ENCODE measurements around the gene TTYH1. TPM values are rescaled to one million over a fixed set of nuclear protein-coding genes. Genes with fewer than 3 reads are reported as not detected.

TTYH1 gene
- total and polyA plus RNA-seq, 9 of the 15 experiments (the other 6 are each of a cell fraction or from before 2014, with no cell fraction given) = 0.08 TPM; not detected in 8

DNA sequence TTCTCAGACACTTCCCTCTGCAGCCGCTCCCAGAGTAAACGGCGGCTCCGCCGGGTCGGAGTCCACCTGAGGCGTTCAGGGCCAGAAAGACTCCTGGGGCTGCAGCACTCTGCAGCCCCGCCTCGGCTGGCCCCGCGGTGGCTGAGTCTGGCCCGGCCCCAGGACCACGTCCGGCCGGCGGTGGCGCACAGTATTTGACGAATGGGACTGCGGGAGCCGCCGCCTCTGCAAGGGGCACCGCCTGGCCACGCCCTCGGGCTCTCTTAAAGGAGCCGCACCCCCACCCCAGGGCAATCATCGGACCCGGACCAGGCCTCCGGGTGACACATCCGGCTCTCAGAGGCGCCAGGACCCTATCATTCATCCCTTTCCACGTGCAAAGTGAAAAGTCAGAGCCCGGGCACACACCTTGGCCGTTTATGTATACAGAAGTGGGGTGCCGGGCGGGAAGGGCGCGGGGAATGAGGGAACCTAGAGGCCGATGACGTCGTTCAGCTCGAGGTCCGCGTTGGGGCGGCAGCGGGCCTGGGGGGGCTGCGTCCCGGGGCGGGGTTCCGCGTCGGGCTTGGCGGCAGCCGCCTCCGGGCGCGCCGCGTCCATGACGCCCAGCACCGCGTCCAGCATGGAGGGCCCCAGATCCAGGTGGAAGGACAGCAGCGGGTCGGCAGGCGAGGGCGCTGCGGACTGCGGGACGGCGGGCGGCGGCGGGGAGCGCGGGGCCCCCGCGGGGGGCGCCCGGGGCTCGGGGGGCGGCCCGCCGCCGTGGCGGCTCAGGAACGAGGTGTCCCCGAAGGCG, 49.6 kb downstream of the TTYH1 start:
- peak overlapping the region; percentile 97 for H2AFZ ChIP-seq (ENCODE audit: low read depth, low read length)
- in situ Hi-C loops (cut with MboI) (no loop called here), intact Hi-C loops (cut with micrococcal nuclease) (no loop called here)
- H3K27ac ChIP-seq (ENCODE audit: extremely low read depth, low read depth, low read length) = peak overlapping the region; percentile 95
- no TSS peak for BruUV-seq (replicated peaks)
- peaks cover 26% of the 10 kb centered on the region; the same call in 2 of the 3 replicates for H3K36me3 ChIP-seq (ENCODE audit: control insufficient read depth, insufficient read depth, low read length)
- H3K27me3 ChIP-seq (ENCODE audit: control insufficient read depth in 2 of 2, insufficient read depth in 2 of 2, low read length in 2 of 2) = peaks cover 0 to 6% of the 10 kb centered on the region in 2 experiments; a peak in 3 of 5 replicates
- H3K79me2 ChIP-seq (ENCODE audit: control insufficient read depth, insufficient read depth, low read length) = no peaks in the 10 kb centered on the region
- ChIA-PET CTCF (ENCODE audit: low intra/inter-chr PET ratio) (interaction anchor here (0.7 kb wide), 1 partner anchor 34 kb away, joined by 3 read pairs; no protein-coding TSS in a partner anchor), POLR2A (no interaction called here)
- H3K4me3 ChIP-seq = peak overlapping the region; percentile 85
- peak overlapping the region; percentile 84 to 90 for H3K9ac ChIP-seq (ENCODE audit: insufficient read depth in 1 of 2, low read depth in 2 of 2, low read length in 2 of 2)
- DNase-seq (ENCODE audit: extremely low read depth in 1 of 4, low spot score in 3 of 4) (peak; percentile 85 to 94 (median 88)), FAIRE-seq (no peak), ATAC-seq (peak; percentile 87)
- H3K9me3 ChIP-seq (replicated peaks; ENCODE audit: control insufficient read depth, insufficient read depth, low read depth, low read length) = no peaks in the 10 kb centered on the region
- H3K9me1 ChIP-seq (ENCODE audit: control insufficient read depth, insufficient read depth, low read length) = no peaks in the 10 kb centered on the region
- no peaks in the 10 kb centered on the region for H4K20me1 ChIP-seq (replicated peaks; ENCODE audit: control insufficient read depth, insufficient read depth, low read length)
- peaks cover 0 to 41% of the 10 kb centered on the region in 2 experiments; a peak in 2 of 5 replicates for H3K4me1 ChIP-seq (replicated peaks in 1 of 2; ENCODE audit: control insufficient read depth in 2 of 2, insufficient read depth in 2 of 2, low read length in 2 of 2)
- 4% methylated on average over 35 of the region's 87 CpGs for WGBS (ENCODE audit: insufficient coverage, low coverage, missing lambda C conversion rate)
- H3K4me2 ChIP-seq (ENCODE audit: insufficient read depth, low read length) = peak overlapping the region; percentile 87
- TF ChIP-seq, protein P1, sequence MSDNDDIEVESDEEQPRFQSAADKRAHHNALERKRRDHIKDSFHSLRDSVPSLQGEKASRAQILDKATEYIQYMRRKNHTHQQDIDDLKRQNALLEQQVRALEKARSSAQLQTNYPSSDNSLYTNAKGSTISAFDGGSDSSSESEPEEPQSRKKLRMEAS (CRISPR knock-in tag; IDR thresholded peaks at IDR 0.05) = peak; percentile 73
- TF ChIP-seq FOXK2 (conservative IDR thresholded peaks at IDR 0.05 in 1 of 2, IDR thresholded peaks at IDR 0.05 in 1 of 2; ENCODE audit: low read depth in 2 of 2) (no peak), ARHGAP35 (IDR thresholded peaks at IDR 0.05; ENCODE audit: partially characterized antibody) (no peak), NCOR1 (IDR thresholded peaks at IDR 0.05) (no peak), RHOXF2B (CRISPR knock-in tag; conservative IDR thresholded peaks at IDR 0.05) (no peak), NR4A1 (CRISPR knock-in tag; IDR thresholded peaks at IDR 0.05) (no peak), NR4A1 (tag; IDR thresholded peaks at IDR 0.05) (no peak), GATAD2A (IDR thresholded peaks at IDR 0.05) (no peak), C11orf30 (IDR thresholded peaks at IDR 0.05; ENCODE audit: low read depth) (peak; percentile 54; the same call in 1 of the 2 replicates)
- TF ChIP-seq, protein P2, sequence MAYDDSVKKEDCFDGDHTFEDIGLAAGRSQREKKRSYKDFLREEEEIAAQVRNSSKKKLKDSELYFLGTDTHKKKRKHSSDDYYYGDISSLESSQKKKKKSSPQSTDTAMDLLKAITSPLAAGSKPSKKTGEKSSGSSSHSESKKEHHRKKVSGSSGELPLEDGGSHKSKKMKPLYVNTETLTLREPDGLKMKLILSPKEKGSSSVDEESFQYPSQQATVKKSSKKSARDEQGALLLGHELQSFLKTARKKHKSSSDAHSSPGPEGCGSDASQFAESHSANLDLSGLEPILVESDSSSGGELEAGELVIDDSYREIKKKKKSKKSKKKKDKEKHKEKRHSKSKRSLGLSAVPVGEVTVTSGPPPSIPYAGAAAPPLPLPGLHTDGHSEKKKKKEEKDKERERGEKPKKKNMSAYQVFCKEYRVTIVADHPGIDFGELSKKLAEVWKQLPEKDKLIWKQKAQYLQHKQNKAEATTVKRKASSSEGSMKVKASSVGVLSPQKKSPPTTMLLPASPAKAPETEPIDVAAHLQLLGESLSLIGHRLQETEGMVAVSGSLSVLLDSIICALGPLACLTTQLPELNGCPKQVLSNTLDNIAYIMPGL (CRISPR knock-in tag; IDR thresholded peaks at IDR 0.05) = no peak
- TF ChIP-seq, protein P3, sequence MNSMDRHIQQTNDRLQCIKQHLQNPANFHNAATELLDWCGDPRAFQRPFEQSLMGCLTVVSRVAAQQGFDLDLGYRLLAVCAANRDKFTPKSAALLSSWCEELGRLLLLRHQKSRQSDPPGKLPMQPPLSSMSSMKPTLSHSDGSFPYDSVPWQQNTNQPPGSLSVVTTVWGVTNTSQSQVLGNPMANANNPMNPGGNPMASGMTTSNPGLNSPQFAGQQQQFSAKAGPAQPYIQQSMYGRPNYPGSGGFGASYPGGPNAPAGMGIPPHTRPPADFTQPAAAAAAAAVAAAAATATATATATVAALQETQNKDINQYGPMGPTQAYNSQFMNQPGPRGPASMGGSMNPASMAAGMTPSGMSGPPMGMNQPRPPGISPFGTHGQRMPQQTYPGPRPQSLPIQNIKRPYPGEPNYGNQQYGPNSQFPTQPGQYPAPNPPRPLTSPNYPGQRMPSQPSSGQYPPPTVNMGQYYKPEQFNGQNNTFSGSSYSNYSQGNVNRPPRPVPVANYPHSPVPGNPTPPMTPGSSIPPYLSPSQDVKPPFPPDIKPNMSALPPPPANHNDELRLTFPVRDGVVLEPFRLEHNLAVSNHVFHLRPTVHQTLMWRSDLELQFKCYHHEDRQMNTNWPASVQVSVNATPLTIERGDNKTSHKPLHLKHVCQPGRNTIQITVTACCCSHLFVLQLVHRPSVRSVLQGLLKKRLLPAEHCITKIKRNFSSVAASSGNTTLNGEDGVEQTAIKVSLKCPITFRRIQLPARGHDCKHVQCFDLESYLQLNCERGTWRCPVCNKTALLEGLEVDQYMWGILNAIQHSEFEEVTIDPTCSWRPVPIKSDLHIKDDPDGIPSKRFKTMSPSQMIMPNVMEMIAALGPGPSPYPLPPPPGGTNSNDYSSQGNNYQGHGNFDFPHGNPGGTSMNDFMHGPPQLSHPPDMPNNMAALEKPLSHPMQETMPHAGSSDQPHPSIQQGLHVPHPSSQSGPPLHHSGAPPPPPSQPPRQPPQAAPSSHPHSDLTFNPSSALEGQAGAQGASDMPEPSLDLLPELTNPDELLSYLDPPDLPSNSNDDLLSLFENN (IDR thresholded peaks at IDR 0.05; ENCODE audit: low read depth in 2 of 2, low read length in 2 of 2) = 0 out of 4 replicates have a peak, but pooled peaks of 1 of the 2 experiments have one; percentile 17
- TF ChIP-seq, protein P4, sequence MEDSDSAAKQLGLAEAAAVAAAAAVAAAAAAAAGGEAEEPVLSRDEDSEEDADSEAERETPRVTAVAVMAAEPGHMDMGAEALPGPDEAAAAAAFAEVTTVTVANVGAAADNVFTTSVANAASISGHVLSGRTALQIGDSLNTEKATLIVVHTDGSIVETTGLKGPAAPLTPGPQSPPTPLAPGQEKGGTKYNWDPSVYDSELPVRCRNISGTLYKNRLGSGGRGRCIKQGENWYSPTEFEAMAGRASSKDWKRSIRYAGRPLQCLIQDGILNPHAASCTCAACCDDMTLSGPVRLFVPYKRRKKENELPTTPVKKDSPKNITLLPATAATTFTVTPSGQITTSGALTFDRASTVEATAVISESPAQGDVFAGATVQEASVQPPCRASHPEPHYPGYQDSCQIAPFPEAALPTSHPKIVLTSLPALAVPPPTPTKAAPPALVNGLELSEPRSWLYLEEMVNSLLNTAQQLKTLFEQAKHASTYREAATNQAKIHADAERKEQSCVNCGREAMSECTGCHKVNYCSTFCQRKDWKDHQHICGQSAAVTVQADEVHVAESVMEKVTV (CRISPR knock-in tag; IDR thresholded peaks at IDR 0.05) = no peak

Data from K562 (cell line).